ENCODE data around the gene IQCH. TPM values are rescaled to one million over a fixed set of nuclear protein-coding genes. Genes with fewer than 3 reads are reported as not detected.

The IQCH gene
- total and polyA plus RNA-seq, 4 experiments from 2014 or later = 0.99 to 2.1 (median 1.5) TPM

DNA sequence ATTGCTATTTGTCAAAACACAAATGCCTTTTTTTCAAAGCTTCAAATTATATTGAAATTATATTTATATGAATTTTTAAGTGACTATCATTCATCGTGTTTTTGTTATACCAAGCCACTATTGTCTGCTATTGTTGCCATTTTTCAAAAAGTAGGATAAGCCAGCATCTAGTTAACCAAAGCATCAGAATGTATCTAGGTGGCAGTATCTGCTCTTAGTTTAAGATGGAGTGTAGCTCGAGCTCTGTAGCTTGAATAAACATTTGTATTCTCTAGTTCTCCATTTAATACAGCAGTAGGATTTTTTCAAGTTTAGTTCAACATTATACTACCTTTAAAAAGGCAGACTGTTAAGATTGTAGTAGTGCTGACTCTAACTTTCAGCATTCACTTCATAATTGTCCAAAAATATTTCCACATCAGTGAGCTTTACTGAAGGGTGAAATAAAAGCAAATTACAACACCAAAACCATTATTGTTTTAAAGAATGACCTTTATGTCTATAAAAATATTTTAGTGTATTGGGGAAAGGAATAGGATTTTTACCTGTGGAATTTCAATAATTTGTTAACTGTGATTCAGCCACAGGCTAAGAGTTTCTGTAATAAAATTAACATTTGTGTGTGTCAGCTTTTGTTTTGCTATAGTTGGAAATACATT, 246.7 kb downstream of the IQCH start:
- intact Hi-C loops (cut with micrococcal nuclease) = loop anchor here (2.0 kb wide), 1 partner anchor 335 kb away; no protein-coding TSS in a partner anchor

DNA sequence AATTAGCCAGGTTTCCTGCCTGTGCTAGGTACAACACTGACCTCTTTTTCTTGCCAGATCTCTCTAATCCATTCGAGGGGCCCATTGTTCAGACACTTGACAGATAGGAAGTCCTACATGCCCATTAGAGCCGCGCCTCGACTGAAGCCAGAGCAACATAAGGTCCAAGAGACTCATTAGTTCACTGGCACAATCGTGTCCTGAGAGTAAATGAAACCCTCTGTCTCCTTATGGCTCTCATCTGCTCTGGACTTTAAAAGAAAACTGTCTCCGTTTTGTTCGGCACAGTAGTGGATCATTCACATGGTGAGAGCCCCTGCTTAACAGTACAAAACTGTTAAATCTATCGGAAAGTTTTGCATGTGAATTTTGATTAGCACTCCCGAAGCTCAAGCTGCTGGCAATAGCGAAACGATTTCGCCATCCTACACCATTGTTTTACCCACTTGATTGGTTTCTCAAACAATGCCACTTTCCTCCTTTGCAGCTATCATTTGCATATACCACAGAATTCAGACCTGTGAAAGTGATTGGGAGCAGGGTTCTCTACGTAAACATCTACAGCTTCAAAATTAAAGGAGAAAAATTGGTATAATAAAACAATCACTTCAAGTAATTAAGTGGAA, 247.4 kb downstream of the IQCH start:
- Histone ChIP-seq H3K27ac (ENCODE audit: low read depth, low read length) (no peak overlapping the region), H3K4me3 (ENCODE audit: low read length in 2 of 2) (no peak overlapping the region), H3K9me3 (ENCODE audit: control insufficient read depth in 1 of 2, low read length in 2 of 2) (no peaks in the 10 kb centered on the region), H3K36me3 (ENCODE audit: insufficient read depth, low read length) (no peaks in the 10 kb centered on the region), H3K4me1 (ENCODE audit: insufficient read depth, low read length) (no peaks in the 10 kb centered on the region), H3K27me3 (ENCODE audit: insufficient read depth, low read length) (no peaks in the 10 kb centered on the region)
- ChIA-PET CTCF (ENCODE audit: partially characterized antibody) (interaction anchor here (1.1 to 4.2 kb wide), 5 partner anchors 22 to 334 kb away, joined by 3 to 21 read pairs (median 6); no protein-coding TSS in a partner anchor), POLR2A (ENCODE audit: partially characterized antibody) (no interaction called here)
- peaks cover 0 to 1% (median 0%) of the 10 kb centered on the region in 4 donors for H3K4me1 Mint-ChIP-seq
- DNase-seq = no peak
- H3K27ac Mint-ChIP-seq = peak overlapping the region in 1 of 7 donors; percentile 16
- no peaks in the 10 kb centered on the region for H3K9me3 Mint-ChIP-seq
- intact Hi-C loops (cut with micrococcal nuclease) = loop anchor here (2.0 kb wide), 1 partner anchor 335 kb away; no protein-coding TSS in a partner anchor
- no peaks in the 10 kb centered on the region for H3K27me3 Mint-ChIP-seq
- H3K36me3 Mint-ChIP-seq = no peaks in the 10 kb centered on the region
- H3K4me3 Mint-ChIP-seq = no peak overlapping the region

More for the DNA sequence above, 246.7 kb downstream of the IQCH start:
- Histone ChIP-seq H3K4me3 (ENCODE audit: low read length in 2 of 2) (no peak overlapping the region), H3K9me3 (ENCODE audit: control insufficient read depth in 1 of 2, low read length in 2 of 2) (no peaks in the 10 kb centered on the region), H3K4me1 (ENCODE audit: insufficient read depth, low read length) (no peaks in the 10 kb centered on the region), H3K27ac (ENCODE audit: low read depth, low read length) (no peak overlapping the region), H3K36me3 (ENCODE audit: insufficient read depth, low read length) (no peaks in the 10 kb centered on the region), H3K27me3 (ENCODE audit: insufficient read depth, low read length) (no peaks in the 10 kb centered on the region)
- no peak overlapping the region for H3K4me3 Mint-ChIP-seq
- no peaks in the 10 kb centered on the region for H3K9me3 Mint-ChIP-seq
- H3K27me3 Mint-ChIP-seq = no peaks in the 10 kb centered on the region
- CTCF ChIA-PET (ENCODE audit: partially characterized antibody) = interaction anchor here (1.1 to 4.2 kb wide), 5 partner anchors 23 to 334 kb away, joined by 3 to 21 read pairs (median 6); no protein-coding TSS in a partner anchor
- H3K36me3 Mint-ChIP-seq = no peaks in the 10 kb centered on the region
- peak in 3 of 5 donors; percentile 6 to 10 (median 7) for DNase-seq
- POLR2A ChIA-PET (ENCODE audit: partially characterized antibody) = no interaction called here
- H3K4me1 Mint-ChIP-seq = peaks cover 0 to 1% (median 0%) of the 10 kb centered on the region in 4 donors
- no peak overlapping the region for H3K27ac Mint-ChIP-seq

DNA sequence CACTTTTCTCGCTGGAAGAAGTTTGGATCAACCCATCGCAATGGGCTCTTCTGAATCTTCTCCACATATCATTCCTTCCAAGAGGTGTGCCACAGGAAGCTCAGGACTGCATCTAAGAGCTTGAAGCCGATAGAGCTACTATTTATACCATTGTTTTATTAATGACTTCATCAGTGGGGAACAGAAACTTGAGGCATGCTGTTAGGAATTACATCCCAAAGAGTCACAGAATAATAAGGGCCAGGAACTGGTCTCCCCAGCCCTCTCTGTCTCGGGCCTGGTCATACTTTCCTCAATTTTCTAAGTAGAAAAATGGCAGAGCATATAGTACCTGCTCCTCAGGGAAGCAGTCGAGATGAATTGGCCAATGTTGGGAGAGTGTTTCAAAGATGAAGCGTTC, 249.5 kb downstream of the IQCH start:
- H3K36me3 ChIP-seq (ENCODE audit: insufficient read depth, low read length) = no peaks in the 10 kb centered on the region
- POLR2A ChIA-PET (ENCODE audit: partially characterized antibody) = no interaction called here
- Mint-ChIP-seq H3K27ac (no peak overlapping the region), H3K4me1 (peaks cover 0 to 1% (median 0%) of the 10 kb centered on the region in 4 donors), H3K36me3 (peaks cover 0 to 2% of the 10 kb centered on the region in 2 donors), H3K9me3 (no peaks in the 10 kb centered on the region), H3K27me3 (no peaks in the 10 kb centered on the region), H3K4me3 (no peak overlapping the region)
- no peak overlapping the region for H3K27ac ChIP-seq (ENCODE audit: low read depth, low read length)
- H3K4me3 ChIP-seq (ENCODE audit: low read length in 2 of 2) = no peak overlapping the region
- intact Hi-C loops (cut with micrococcal nuclease) = no loop called here
- CTCF ChIA-PET (ENCODE audit: partially characterized antibody) = interaction anchor here (1.4 to 4.2 kb wide), 2 partner anchors 9 to 331 kb away, joined by 3 to 21 read pairs; no protein-coding TSS in a partner anchor
- DNase-seq = no peak
- no peaks in the 10 kb centered on the region for H3K4me1 ChIP-seq (ENCODE audit: insufficient read depth, low read length)
- H3K9me3 ChIP-seq (ENCODE audit: control insufficient read depth in 1 of 2, low read length in 2 of 2) = no peaks in the 10 kb centered on the region
- no peaks in the 10 kb centered on the region for H3K27me3 ChIP-seq (ENCODE audit: insufficient read depth, low read length)

DNA sequence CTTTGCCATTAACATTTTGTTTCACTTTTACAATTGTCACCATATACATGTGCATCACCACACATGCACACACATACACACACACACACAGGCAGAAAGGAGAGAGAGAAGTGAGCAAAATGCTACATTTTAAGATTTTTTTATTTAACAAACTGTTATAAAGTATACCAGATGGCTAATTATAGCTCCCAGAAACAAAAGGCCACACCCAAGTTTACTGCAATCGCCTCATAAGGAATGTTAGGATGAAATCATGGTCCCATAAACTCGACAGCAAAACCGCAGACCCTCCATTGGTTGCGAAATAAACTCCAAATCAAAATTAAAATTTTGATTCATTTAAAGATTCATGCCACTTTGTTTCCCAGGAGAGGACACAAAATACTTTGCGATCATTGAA, 250.2 kb downstream of the IQCH start:
- Histone ChIP-seq H3K36me3 (ENCODE audit: insufficient read depth, low read length) (no peaks in the 10 kb centered on the region), H3K27me3 (ENCODE audit: insufficient read depth, low read length) (no peaks in the 10 kb centered on the region), H3K4me3 (ENCODE audit: low read length in 2 of 2) (no peak overlapping the region), H3K27ac (ENCODE audit: low read depth, low read length) (no peak overlapping the region), H3K4me1 (ENCODE audit: insufficient read depth, low read length) (no peaks in the 10 kb centered on the region), H3K9me3 (ENCODE audit: control insufficient read depth in 1 of 2, low read length in 2 of 2) (no peaks in the 10 kb centered on the region)
- ChIA-PET CTCF (ENCODE audit: partially characterized antibody) (interaction anchor here (4.2 kb wide), 1 partner anchor 331 kb away, joined by 21 read pairs; no protein-coding TSS in a partner anchor), POLR2A (ENCODE audit: partially characterized antibody) (no interaction called here)
- peaks cover 0 to 2% of the 10 kb centered on the region in 2 donors for H3K36me3 Mint-ChIP-seq
- H3K27me3 Mint-ChIP-seq = no peaks in the 10 kb centered on the region
- peak overlapping the region in 1 of 7 donors; percentile 67 for H3K27ac Mint-ChIP-seq
- H3K4me3 Mint-ChIP-seq = no peak overlapping the region
- no peaks in the 10 kb centered on the region for H3K9me3 Mint-ChIP-seq
- intact Hi-C loops (cut with micrococcal nuclease) = no loop called here
- H3K4me1 Mint-ChIP-seq = peaks cover 0 to 1% (median 0%) of the 10 kb centered on the region in 4 donors
- DNase-seq = no peak

DNA sequence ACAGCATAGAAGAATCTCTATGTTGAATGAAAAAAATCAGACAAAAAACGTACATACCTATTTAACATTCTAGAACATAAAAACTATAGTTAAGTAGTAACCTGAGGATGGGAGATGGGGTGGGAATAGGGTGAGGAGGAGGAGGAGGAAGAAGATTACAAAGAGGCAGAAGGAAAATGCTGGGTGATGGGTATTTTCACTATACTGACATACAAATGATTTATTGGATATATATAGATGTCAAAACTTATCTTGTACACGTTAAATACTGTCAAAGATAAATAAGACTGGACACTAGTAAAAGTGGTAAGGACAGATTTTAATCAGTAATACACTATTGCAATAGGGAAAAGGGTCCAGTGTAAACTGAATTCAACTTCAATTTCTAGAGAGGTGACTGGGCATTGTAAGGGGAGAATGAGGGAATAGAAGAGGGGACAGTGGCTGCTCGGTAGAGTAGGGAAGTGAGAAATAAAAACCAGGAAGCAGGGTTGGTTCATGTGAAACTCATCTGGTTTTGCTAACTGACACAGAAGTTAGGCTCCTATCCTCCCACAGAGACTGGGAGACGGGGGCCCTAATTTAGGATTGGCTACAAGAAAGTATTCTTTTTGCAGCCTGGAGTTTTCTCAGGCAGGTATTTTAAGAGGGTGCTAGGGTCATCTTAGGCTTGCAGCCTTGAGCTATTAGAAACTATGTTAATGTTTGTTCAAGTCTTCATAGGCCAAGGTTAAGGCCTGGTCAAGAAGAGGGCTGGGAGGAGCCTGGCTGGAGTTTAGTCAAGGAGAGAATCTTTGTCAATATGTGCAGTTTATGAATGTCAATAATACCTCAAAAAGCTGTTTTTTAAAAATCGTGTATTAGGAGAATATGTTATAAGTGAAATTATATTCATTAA, 251.3 kb downstream of the IQCH start:
- Histone ChIP-seq H3K9me3 (ENCODE audit: control insufficient read depth in 1 of 2, low read length in 2 of 2) (no peaks in the 10 kb centered on the region), H3K4me1 (ENCODE audit: insufficient read depth, low read length) (no peaks in the 10 kb centered on the region), H3K27me3 (ENCODE audit: insufficient read depth, low read length) (no peaks in the 10 kb centered on the region), H3K4me3 (ENCODE audit: low read length in 2 of 2) (no peak overlapping the region), H3K36me3 (ENCODE audit: insufficient read depth, low read length) (no peaks in the 10 kb centered on the region), H3K27ac (ENCODE audit: low read depth, low read length) (no peak overlapping the region)
- DNase-seq = no peak
- Mint-ChIP-seq H3K4me1 (peaks cover 0 to 1% (median 0%) of the 10 kb centered on the region in 4 donors), H3K9me3 (no peaks in the 10 kb centered on the region), H3K27me3 (no peaks in the 10 kb centered on the region), H3K4me3 (no peak overlapping the region), H3K36me3 (peaks cover 0 to 2% of the 10 kb centered on the region in 2 donors), H3K27ac (no peak overlapping the region)
- ChIA-PET POLR2A (ENCODE audit: partially characterized antibody) (no interaction called here), CTCF (ENCODE audit: partially characterized antibody) (interaction anchor here (1.1 kb wide), 1 partner anchor 330 kb away, joined by 3 read pairs; no protein-coding TSS in a partner anchor)
- intact Hi-C loops (cut with micrococcal nuclease) = no loop called here

DNA sequence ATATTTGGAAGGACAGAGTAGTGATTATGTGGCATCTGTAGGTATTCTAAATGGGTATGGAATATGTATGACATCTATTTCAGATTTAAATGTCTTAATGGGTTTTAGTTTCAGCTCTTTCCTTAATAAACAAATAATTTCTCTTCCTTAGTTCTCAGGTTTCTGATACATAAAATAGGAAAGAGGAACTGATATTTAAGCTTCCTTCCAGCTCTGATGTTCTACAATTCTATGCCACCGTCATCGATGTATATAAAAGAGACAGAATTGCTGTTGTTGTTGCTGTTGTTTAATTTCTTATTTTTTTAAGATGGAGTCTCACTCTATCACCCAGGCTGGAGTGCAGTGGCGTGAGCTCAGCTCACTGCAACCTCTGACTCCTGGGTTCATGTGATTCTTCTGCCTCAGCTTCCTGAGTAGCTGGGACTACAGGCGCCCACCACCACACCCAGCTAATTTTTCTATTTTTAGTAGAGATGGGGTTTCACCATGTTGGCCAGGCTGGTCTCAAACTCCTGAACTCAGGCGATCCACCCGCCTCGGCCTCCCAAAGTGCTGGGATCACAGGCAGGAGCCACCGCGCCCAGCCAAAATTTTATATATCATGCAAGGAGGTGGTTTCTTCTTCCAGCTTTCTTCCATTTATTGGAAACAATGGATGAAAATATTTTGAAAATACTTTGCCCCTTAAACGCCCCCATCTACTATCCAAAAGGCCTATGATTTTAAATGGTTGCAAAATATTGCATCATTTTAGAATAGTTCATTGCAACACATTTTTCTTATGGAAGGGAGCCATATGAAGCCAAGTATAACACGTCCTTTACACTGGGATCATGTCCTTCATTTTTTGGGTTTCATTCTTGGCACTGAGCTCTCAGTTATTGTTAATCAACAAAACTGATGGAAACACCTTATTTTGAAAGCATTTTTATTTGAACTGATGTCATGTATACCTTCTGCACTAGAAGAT, 252.5 kb downstream of the IQCH start:
- H3K4me1 ChIP-seq (ENCODE audit: insufficient read depth, low read length) = no peaks in the 10 kb centered on the region
- intact Hi-C loops (cut with micrococcal nuclease) = no loop called here
- CTCF ChIA-PET (ENCODE audit: partially characterized antibody) = interaction anchor here (1.1 to 1.7 kb wide), 3 partner anchors 12 to 329 kb away, joined by 3 to 4 read pairs (median 3); no protein-coding TSS in a partner anchor
- Mint-ChIP-seq H3K9me3 (no peaks in the 10 kb centered on the region), H3K4me3 (no peak overlapping the region), H3K36me3 (peaks cover 5 to 6% of the 10 kb centered on the region in 2 donors), H3K27ac (no peak overlapping the region), H3K4me1 (peaks cover 0 to 1% (median 0%) of the 10 kb centered on the region in 4 donors), H3K27me3 (no peaks in the 10 kb centered on the region)
- H3K27ac ChIP-seq (ENCODE audit: low read depth, low read length) = no peak overlapping the region
- POLR2A ChIA-PET (ENCODE audit: partially characterized antibody) = no interaction called here
- no peaks in the 10 kb centered on the region for H3K27me3 ChIP-seq (ENCODE audit: insufficient read depth, low read length)
- DNase-seq = no peak
- no peak overlapping the region for H3K4me3 ChIP-seq (ENCODE audit: low read length in 2 of 2)
- H3K9me3 ChIP-seq (ENCODE audit: control insufficient read depth in 1 of 2, low read length in 2 of 2) = no peaks in the 10 kb centered on the region
- H3K36me3 ChIP-seq (ENCODE audit: insufficient read depth, low read length) = no peaks in the 10 kb centered on the region
